GM12878 (cell line): Measurements from ENCODE around the gene ARHGAP22. TPM values are rescaled to one million over a fixed set of nuclear protein-coding genes. Genes with fewer than 3 reads are reported as not detected.

Source experiments
- ATAC-seq: fragments of 200-7000 bp; cut with Tn5 transposase; 3 replicates; pipeline ENCODE4 v1.9.1; 2020; ENCODE audit warnings: mild to moderate bottlenecking, moderate library complexity
- BruUV-seq: library from RNA; stranded (reverse); fragments of 400-500 nt; replicated peaks from 2 replicates; lab custom pipeline; 2021; lab: Mats Ljungman, UMichigan
- CTCF ChIA-PET: fragments of 300-600 bp; sonication (Branson Sonifier 250); formaldehyde crosslinking; extraction: SDS; loops from one replicate; lab custom pipeline; 2021; ENCODE audit warnings: inconsistent platforms; lab: Yijun Ruan, JAX
- POLR2A ChIA-PET: fragments of 350-600 bp; formaldehyde crosslinking; extraction: SDS; loops from one replicate; lab custom pipeline; 2021; ENCODE audit warnings: inconsistent platforms; lab: Charles Lee
- RAD21 ChIA-PET: fragments of 300-600 bp; sonication (Branson Sonifier 250); formaldehyde crosslinking; loops from one replicate; lab custom pipeline; 2023; ENCODE audit warnings: antibody characterized with exemption; ENCODE audit not compliant: unreplicated experiment; lab: Charles Lee
- SMC1A ChIA-PET: fragments of 300-600 bp; sonication (Branson Sonifier 250); formaldehyde crosslinking; loops from one replicate; lab custom pipeline; 2023; ENCODE audit not compliant: unreplicated experiment, uncharacterized antibody; lab: Charles Lee
- DNase-seq: peaks from one replicate; pipeline ENCODE4 v3.0.0-alpha.2; 2011; ENCODE audit warnings: low read depth, low spot score
- FAIRE-seq: peaks from 3 replicates; lab custom pipeline; 2011; peaks lifted over from hg19 to GRCh38; lab: Jason Lieb, UNC
- H2AFZ ChIP-seq: 2 replicates; pipeline ENCODE4 v1.6.0; 2011; ENCODE audit warnings: low read depth, low read length, control low read depth; ENCODE audit not compliant: control insufficient read depth
- H3K27ac ChIP-seq: 2 replicates; pipeline ENCODE4 v1.5.1; 2011; ENCODE audit warnings: control low read depth; ENCODE audit not compliant: control insufficient read depth, insufficient read depth
- H3K27me3 ChIP-seq, 2 experiments: replicated peaks in 1 of 2; 2 replicates each; pipeline versions ENCODE4 v1.6.0 to v1.6.1; 2011; ENCODE audit warnings: low read length in 1 of 2; ENCODE audit not compliant: control insufficient read depth in 2 of 2, insufficient read depth in 2 of 2
- H3K36me3 ChIP-seq, 2 experiments: 2 replicates each; pipeline ENCODE4 v1.5.1; 2011; ENCODE audit warnings: low read length in 1 of 2; ENCODE audit not compliant: control insufficient read depth in 2 of 2, insufficient read depth in 2 of 2
- H3K4me1 ChIP-seq: 2 replicates; pipeline ENCODE4 v1.6.1; 2011; ENCODE audit warnings: mild to moderate bottlenecking, low read length, moderate library complexity, mixed read lengths; ENCODE audit not compliant: control insufficient read depth, insufficient read depth
- H3K4me2 ChIP-seq: 2 replicates; pipeline ENCODE4 v1.6.0; 2011; ENCODE audit warnings: control low read depth; ENCODE audit not compliant: control insufficient read depth, insufficient read depth
- H3K4me3 ChIP-seq: fragments of 200-600 bp; sonication (generic); 2 replicates; pipeline ENCODE4 v1.5.1; 2016
- H3K79me2 ChIP-seq: 2 replicates; pipeline ENCODE4 v1.6.0; 2011; ENCODE audit warnings: low read length; ENCODE audit not compliant: control insufficient read depth, insufficient read depth
- H3K9ac ChIP-seq: 2 replicates; pipeline ENCODE4 v1.8.0; 2011; ENCODE audit warnings: low read length, control low read depth, mixed read lengths; ENCODE audit not compliant: control insufficient read depth, insufficient read depth
- H3K9me3 ChIP-seq: replicated peaks from 3 replicates; pipeline ENCODE4 v1.5.1; 2011; ENCODE audit warnings: mild to moderate bottlenecking, low read length; ENCODE audit not compliant: control insufficient read depth, insufficient read depth
- H4K20me1 ChIP-seq: 2 replicates; pipeline ENCODE4 v1.6.0; 2011; ENCODE audit not compliant: control insufficient read depth, insufficient read depth
- ATF2 ChIP-seq: IDR thresholded peaks from 2 replicates; pipeline ENCODE4 v1.6.1; 2012; ENCODE audit warnings: low read length, inconsistent platforms
- CBX3 ChIP-seq: fragments of 200-600 bp; sonication (generic); IDR thresholded peaks from 2 replicates; pipeline ENCODE4 v1.6.1; 2016; ENCODE audit warnings: low read depth, borderline replicate concordance
- RB1 ChIP-seq: fragments of 450-650 bp; formaldehyde crosslinking; IDR thresholded peaks from 2 replicates; pipeline ENCODE4 v1.6.1; 2017; ENCODE audit warnings: mild to moderate bottlenecking, borderline replicate concordance
- RBBP5 ChIP-seq: fragments of 200-600 bp; sonication (generic); conservative IDR thresholded peaks from 2 replicates; pipeline ENCODE4 v1.6.1; 2016
- RELA ChIP-seq: fragments of 450-650 bp; IDR thresholded peaks from 2 replicates; pipeline ENCODE4 v1.8.0; 2014; ENCODE audit warnings: borderline replicate concordance; ENCODE audit not compliant: partially characterized antibody
- SMAD5 ChIP-seq: IDR thresholded peaks from 2 replicates; pipeline ENCODE4 v1.6.1; 2016; ENCODE audit warnings: antibody characterized with exemption, low read depth
- SUZ12 ChIP-seq: fragments of 200-600 bp; sonication (generic); IDR thresholded peaks from one replicate; pipeline ENCODE4 v1.6.1; 2018; ENCODE audit warnings: antibody characterized with exemption, mild to moderate bottlenecking; ENCODE audit not compliant: unreplicated experiment
- WGBS: methylation state at CpG from one replicate; pipeline ENCODE4 v1.1.6; 2016; ENCODE audit warnings: low lambda C conversion rate; ENCODE audit not compliant: insufficient replicate concordance, insufficient coverage; ENCODE audit errors: missing lambda C conversion rate; 5-methylcytosine and 5-hydroxymethylcytosine counted together
- in situ Hi-C: fragments of 300-500 bp; cut with MboI; formaldehyde crosslinking; loops from 9 replicates; pipeline ENCODE4 v1.14.3; 2018; ENCODE audit warnings: mixed read lengths
- intact Hi-C: fragments of 100-400 bp; cut with micrococcal nuclease; formaldehyde crosslinking; loops from one replicate; pipeline ENCODE4 v1.14.2; 2022; ENCODE audit not compliant: unreplicated experiment
- polyA plus RNA-seq, 11 experiments: library from polyadenylated mRNA; depleted of rRNA in 4 of 11; unstranded in 6 of 11; stranded (reverse) in 5 of 11; fragments of >200 nt; fragmentation: Nextera tagmentation in 4 of 11; fragmentation: Illumina TruSeq in 1 of 11; extraction: Ambion mirVana in 4 of 11; extraction: Trizol in 1 of 11; gene quantifications; 1 replicate in 1 of 11; 2 replicates in 10 of 11; pipeline versions ENCODE4 v1.2.1 to v1.2.3, GENCODE V29; 2011 to 2016; ENCODE audit warnings: inconsistent platforms in 2 of 11, missing spikeins in 2 of 11, low read depth in 1 of 11
- total RNA-seq, 4 experiments: library from RNA; depleted of rRNA in 3 of 4; stranded (reverse); fragments of >200 nt in 3 of 4; fragmentation: Illumina TruSeq in 1 of 4; extraction: Trizol in 1 of 4; gene quantifications; 2 replicates each; pipeline versions ENCODE4 v1.2.1 to v1.2.3, GENCODE V29; 2013 to 2021

The ARHGAP22 gene
- total and polyA plus RNA-seq, 10 of the 15 experiments (the other 5 are each of a cell fraction or from before 2014, with no cell fraction given) = 0.07 to 0.61 (median 0.18) TPM; not detected in 5

- no peak for FAIRE-seq
- Histone ChIP-seq H3K27me3 (no peaks in the 10 kb centered on the region), H3K4me1 (no peaks in the 10 kb centered on the region), H3K79me2 (no peaks in the 10 kb centered on the region), H4K20me1 (no peaks in the 10 kb centered on the region), H3K27ac (no peak overlapping the region), H3K36me3 (no peaks in the 10 kb centered on the region), H3K4me2 (no peak overlapping the region), H3K9ac (no peak overlapping the region), H3K9me3 (no peaks in the 10 kb centered on the region), H3K4me3 (no peak overlapping the region), H2AFZ (no peak overlapping the region)
- DNase-seq = no peak
- TF ChIP-seq RBBP5 (no peak), SMAD5 (no peak), ATF2 (no peak), CBX3 (no peak), SUZ12 (no peak), RB1 (no peak), RELA (no peak)
- 53% methylated on average over 13 of the region's 13 CpGs for WGBS
- ChIA-PET RAD21 (no interaction called here), SMC1A (interaction anchor here (0.6 kb wide), 1 partner anchor 43 kb away, joined by 3 read pairs; no protein-coding TSS in a partner anchor), CTCF (interaction anchor here (1.1 to 1.7 kb wide), 4 partner anchors 71 to 176 kb away, joined by 3 to 9 read pairs (median 4); no protein-coding TSS in a partner anchor), POLR2A (no interaction called here)
- BruUV-seq = no TSS peak
- no peak for ATAC-seq
- intact Hi-C loops = no loop called here
- in situ Hi-C loops = no loop called here
These were observed 67.7 kb downstream of the ARHGAP22 start for GRCh38 chr10:48536916-48537890.
